ENCODE measurements around the gene RAB14.
"Not testable (repeated sequence)": the region's sequence is repeated elsewhere in the genome, so short reads cannot be mapped to it uniquely, and the experiment has no call there.

Gene RAB14

DNA sequence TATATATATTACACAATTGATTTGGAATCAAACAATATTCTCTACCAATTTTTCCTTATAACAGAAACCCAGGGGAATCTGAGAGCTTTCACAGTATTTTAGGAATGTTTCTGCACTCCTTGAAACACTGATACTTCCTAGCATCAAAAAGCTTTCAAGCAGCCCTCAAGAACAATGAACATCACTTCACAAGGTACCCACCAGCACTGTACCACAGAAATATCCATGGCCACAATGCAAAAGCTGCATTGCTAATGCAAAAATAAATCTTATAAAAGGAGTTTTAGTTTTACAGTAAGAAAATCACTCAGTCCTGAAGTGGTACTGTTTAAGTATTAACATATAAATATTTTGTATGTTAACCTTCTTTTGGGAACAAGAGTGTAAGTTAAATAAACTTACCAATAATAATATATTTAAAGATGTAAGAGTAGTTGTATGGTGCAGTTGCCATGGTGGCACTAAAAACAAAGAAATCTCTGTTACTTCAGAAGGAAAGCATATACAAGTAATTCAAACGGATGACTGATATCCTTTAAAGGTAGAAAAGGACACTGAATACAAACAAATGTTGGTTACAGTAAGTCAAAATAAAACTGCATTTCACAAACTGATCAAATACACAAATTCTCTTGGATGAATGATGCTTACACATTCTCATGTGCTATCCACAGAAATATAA, 8.6 kb downstream of the RAB14 start:
- no peak for FAIRE-seq
- no peak for DNase-seq (ENCODE audit: insufficient read length, low spot score)

DNA sequence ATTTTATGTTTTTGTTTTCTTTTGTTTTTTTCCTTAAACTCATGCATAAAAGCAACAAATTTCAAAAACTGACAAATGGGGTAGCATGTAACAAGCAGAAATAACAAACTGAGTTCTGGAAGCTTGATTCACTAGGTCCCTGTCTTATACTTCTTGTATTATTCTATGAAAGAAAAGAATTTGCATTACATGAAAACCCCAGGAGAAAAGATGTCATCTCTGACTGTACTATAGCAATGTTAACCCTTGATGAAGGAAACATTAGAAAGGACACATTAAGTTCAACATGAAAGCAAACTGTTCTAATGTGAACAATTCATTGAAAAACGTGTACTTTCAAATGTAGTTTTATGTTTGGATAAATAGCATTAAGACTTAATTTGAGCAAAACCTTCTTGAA, 9.2 kb downstream of the RAB14 start:
- FAIRE-seq (no peak), DNase-seq (ENCODE audit: insufficient read length, low spot score) (no peak)

DNA sequence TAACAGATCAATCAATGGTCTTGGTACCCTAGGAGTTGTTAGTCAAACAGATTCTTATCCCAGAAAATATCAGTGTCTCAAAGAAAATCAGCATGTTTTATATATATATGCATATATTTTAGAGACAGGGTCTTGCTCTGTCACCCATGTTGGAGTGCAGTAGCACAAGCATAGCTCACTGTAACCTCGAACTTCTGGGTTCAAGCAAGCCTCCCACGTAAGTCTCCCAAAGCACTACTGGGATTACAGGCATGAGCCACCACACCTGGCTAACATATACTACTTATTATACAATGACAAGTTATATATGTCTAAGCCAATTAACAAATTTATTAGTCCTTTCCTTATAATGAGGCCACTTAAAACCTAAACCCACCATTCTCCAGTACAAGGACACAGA, 10.4 kb downstream of the RAB14 start:
- no peak for DNase-seq (ENCODE audit: insufficient read length, low spot score)
- FAIRE-seq: no peak

DNA sequence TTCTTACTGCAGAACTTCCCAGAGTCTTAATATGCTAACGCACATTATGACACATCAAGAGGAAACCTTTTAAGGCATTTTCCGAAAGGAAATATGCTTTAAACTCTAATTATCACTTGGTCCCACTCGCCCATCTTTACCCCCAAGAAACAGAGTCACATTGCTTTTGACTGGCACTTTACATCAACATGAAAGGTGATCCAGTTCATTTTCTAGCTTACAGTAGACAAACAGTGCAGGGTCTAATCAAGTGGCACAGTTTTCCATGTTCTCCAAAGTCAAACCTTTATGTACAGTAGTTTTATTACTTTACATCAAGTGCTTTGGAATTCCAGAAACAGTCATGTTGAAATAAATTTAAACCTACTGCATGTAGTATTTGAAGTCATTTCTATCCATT, 12.0 kb downstream of the RAB14 start:
- FAIRE-seq (no peak), DNase-seq (ENCODE audit: insufficient read length, low spot score) (no peak)

DNA sequence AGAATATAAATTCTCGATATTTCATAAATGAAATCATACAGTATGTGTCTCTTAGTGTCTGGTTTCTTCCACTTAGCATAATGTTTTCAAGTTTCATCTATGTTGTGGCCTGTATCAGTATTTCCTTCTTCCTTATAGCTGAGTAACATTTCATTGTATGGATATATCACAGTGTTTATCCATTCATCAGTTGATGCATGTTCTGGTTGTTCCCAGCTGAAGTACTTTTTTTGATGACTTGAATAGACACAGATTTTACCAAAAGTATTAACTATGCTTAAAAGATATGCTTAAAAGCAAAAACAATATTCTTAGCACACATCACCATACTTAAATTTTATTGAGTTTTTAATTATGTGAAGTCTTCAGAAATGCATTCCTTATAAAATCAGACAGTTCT, 12.7 kb downstream of the RAB14 start:
- DNase-seq (ENCODE audit: insufficient read length, low spot score): no peak
- FAIRE-seq: no peak

DNA sequence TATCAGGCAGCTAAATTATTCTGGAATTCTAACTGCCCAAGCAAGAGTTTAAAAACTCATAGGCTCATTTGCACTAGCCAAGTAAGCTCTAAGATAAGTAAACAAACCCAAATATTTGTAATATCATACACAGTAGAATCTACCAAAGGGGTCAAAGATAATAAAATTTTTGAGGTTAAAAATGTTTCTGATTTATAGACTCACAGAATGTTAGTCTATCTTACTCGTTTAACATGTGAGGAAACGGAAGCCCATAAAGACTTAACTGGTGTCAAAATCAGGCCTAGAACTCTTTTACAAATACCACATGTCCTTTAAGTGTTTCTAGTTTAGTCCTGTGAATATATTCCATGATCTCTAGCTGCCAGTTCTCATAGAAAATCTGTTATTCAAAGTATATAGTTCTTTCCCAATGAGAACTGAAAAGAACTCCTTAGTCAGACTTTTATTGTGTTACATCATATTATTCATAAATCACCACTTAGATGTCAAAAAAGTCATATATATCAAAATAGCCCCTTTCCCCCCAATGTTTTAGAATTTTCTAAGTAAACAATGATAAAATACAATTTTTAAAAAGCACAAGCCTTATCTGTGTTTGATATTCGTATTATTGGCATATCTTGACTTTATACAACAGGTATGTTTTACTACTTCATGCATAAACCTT, 13.9 kb downstream of the RAB14 start:
- FAIRE-seq: no peak
- DNase-seq (ENCODE audit: insufficient read length, low spot score): no peak

DNA sequence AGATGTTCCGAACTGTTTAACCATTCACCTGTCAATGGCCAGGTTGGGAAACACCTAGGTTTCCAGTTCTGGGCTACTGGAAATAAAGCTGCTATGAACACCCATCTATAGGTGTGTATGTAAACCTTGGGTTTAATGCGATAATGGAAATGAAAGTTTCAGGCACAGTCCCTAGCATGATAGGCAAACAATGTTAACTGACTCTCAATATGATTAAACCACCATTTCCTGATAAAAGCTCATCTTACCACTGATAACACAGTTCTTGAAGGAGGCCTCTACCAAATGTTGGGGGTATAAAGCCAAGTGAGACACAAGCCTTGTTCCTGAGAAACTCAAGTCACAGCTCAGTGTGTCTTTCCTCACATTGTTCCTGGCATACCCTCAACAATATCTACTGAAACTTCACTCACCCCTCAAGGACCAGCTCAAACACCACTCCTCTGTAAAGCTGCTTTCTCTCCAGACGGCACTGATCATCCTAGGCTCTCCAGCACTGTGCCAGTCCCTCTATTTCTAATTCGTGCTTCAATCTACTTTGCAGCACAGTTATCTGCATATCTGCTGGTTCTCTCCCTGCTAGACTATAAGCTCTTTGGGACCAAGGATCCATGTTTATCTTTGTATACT, 15.8 kb downstream of the RAB14 start:
- peak; percentile 69 for FAIRE-seq
- no peak for DNase-seq (ENCODE audit: insufficient read length, low spot score)

DNA sequence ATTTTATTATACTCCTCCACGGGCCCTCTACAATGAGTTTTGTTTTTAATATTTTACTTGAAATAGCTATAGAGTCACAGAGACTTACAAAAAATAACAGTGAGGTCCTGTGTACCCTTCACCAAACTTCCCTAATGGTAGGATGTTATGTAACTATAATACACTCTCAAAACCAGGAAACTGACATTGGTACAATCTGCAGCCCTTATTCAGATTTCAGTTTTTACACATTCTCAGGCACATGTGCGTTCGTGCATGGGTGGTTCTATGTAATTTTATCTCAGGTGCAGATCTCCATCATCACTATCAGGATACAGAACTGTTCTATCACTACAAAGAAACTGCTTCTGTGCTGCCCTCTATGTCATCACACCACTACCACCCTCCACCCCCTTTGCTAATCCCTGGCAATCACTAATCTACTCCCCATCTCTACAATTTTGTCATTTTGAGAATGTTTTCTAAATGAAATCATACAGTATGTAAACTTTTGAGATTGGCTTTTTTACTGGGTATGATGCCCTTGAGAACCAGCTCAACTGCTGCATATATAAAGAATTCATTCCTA, 16.4 kb downstream of the RAB14 start:
- FAIRE-seq (peak; percentile 31), DNase-seq (ENCODE audit: insufficient read length, low spot score) (no peak)

DNA sequence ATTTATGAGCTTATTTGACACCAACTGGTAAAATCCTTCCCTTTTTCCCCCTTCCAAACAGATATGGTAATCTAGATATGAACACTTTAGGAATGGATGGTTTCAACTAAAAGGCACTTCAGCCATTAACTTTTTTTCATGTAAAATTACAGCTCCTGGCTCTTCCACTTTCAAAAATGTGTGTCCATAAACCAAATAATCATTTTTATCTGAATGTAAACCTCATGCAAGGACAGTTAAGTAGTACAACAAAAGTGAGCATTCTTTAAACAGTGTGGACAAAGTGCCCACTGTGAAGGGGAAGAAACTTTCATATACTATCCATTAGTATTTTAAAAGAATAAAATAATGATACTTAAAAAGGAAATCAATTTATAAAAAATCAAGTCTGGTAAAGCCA, 17.2 kb downstream of the RAB14 start:
- peak; percentile 31 for FAIRE-seq

DNA sequence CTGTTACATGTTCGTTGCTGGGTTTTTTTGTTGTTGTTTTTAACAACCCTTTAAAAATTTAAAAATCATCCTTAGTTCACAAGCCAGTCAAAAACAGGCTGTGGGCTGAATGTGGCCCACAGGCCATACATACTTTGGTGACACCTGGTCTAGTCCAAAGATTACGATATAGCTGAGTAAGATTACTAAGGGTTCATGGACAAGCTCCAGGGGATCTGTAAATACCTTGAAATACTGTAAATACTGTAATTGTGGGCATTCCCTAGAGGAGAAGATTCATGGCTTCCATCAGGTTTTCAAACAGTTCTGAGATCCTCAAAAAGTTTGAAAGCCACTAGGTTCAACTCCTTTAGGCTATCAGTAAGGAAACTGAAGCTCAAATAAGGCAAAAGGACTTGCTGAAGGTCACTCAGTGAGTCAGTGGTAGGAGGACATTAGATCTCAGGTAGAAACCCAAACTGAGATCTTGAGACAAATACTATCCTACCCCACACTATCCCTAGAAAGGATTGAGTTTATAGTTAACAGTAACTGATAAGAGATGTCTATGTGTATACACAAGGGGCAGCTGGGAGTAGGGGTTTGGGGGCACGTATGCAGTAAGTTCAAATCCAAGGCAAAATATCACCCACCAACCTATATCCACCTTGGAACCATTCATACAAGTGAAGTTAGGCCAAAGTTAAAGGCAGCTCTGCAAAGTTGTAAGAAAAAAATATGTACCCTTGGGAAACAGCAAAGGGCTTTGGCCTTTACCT, 17.8 kb downstream of the RAB14 start:
- peak; percentile 4 for FAIRE-seq
- DNase-seq (ENCODE audit: insufficient read length, low spot score): no peak

More for the DNA sequence above, 17.2 kb downstream of the RAB14 start:
- no peak for DNase-seq (ENCODE audit: insufficient read length, low spot score)

DNA sequence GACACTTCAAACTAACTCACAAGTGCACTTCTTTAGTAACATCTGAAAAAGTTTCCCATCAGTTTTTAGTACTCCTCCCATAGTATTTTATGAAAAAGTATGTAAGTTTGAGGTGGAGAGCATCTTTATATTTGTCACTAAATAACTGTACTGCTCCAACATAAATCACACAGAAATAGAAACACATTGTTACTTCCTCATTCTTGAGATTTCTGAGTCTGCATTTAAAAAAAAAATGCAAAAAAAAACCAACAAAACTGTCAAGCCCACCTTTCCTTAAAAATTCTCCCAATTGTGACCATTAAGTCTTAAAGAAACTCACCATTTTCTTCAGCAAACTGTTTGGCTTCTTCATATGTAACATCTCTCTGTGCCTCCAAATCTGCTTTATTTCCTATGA, 18.7 kb downstream of the RAB14 start:
- no peak for DNase-seq (ENCODE audit: insufficient read length, low spot score)
- FAIRE-seq: no peak

DNA sequence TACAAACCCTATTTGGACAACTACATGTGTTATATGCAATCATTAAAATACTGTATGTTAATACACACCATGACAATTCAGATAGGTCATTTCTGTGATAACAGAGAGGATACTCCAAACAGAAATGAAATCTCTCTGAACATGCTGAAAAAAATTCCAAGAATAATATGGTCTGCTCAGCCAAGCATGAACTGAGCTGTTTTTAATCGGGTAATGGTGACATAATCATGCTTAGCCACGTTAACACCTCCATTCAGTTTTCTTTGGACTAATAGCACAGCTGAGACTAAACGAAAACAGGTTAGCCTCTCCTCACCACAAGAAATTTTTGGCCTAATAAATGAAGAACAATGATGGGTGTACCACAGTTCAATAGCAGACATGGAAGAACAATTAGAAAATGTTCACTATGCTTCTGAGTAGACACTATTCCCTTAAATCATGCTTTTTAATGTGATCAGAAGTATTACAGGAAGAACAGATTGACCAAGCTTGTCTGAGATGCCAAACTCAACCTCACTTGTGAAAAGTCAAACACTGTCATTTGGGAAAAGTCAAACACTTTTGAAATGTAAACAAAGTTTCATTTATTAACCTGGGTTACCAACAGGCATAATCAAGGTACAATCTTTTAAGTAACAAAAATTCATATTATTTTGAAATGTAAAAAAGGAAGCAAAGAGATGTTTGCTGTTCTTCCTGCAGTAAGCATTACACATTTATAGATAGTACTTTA, 19.4 kb downstream of the RAB14 start:
- DNase-seq (ENCODE audit: insufficient read length, low spot score) (no peak), FAIRE-seq (no peak)

DNA sequence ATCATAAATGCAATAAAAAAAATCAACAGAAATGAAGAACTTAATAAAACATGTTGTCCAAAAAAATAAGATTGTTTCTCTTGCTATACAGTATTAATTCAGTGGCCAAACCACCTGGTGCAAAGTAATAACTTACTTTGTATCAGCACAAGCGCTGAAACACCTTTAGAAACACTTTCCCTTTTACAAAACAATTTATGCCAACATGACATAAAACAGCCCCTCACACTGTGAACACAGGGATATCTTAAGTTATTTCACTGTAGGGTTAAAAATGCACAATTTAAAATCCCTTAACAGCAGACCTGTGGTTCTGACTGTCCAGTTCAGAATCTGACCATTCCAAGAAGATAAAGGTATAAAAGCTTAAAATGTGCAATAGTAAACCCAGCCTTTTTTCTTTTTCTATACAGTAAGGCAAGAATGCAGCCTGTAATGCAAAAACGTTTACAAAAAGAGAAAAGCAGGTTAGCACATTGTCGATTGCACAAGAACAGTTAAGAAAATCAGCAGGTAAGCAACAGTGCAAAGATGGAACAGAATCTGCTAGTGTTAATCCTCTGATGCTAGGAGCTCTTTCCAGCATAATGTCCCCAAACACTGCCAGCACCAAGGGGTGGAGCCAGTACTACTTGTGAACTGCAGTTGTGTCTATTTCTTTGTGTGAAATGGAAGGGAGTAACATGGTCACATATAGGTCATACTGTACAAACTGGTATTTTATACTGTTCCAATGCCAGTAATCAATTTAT, 21.6 kb downstream of the RAB14 start:
- DNase-seq (ENCODE audit: insufficient read length, low spot score) (no peak), FAIRE-seq (peak; percentile 33)

DNA sequence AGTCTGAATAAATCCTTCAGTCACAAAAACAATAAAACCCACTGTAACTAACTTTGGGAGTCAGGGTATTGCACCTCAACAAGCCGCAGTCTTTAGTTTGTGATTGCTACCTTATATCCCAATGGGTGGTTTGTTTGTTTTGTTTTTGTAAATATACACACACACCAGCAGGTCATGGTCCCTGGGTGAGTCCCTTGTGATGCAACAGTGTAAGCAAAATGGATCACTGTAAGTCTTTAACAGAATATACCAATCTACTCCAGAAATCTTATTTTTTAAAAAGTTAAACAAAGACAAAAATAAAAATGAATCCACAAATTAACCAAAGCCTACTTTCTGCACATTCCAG, 22.3 kb downstream of the RAB14 start:
- not testable (repeated sequence) for FAIRE-seq; DNase-seq (ENCODE audit: insufficient read length, low spot score)

DNA sequence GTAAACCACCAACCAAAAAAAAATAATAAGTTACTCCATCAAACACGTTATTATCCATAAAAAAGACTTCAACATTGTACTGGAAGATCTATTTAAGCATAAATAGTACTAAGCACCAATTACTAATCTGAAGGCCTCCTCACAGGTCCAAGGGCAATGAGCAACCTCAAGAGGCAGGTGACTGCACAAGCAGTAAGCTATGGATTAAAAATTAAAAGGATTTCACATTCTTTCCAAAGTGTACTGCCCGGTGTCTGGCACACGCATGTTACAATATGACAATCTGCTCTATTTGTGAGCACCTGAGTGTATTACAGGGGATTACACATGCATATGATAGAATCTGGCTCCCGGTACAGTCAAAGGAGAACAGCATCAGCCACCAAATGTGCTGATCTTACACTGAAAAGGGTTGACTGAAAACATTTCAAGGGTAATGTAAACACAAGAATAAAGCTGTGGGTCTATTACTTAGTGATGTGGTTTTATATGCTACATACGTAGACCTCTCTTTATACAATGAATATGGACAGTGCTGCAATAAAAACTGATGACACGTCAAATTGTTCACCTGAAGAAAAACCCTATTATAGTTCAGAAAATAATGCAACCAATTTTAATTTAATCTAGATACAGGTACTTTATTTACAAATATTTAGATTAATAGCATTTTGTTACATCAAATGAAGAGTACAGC, 22.8 kb downstream of the RAB14 start:
- DNase-seq (ENCODE audit: insufficient read length, low spot score) (no peak), FAIRE-seq (no peak)

DNA sequence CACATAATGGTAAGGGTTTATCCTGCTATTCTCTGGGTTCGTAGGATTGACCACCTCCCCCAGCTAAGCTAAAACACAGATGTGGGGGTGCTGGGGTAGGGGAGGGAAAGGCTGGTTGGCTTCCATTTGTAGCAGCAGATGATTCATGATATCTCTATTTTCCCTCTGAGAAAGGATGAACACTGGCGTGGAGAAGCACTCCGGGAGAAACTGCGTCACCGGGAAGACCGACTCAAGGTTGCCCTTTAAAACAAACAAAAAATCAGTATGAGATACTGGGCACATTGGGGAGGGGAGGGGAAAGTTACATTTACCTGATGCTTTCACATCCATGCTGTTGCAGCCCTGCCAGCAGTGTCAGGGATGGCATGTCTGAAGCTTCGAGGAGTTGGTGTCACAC, 28.2 kb downstream of the RAB14 start:
- DNase-seq (ENCODE audit: insufficient read length, low spot score) (no peak), FAIRE-seq (no peak)

DNA sequence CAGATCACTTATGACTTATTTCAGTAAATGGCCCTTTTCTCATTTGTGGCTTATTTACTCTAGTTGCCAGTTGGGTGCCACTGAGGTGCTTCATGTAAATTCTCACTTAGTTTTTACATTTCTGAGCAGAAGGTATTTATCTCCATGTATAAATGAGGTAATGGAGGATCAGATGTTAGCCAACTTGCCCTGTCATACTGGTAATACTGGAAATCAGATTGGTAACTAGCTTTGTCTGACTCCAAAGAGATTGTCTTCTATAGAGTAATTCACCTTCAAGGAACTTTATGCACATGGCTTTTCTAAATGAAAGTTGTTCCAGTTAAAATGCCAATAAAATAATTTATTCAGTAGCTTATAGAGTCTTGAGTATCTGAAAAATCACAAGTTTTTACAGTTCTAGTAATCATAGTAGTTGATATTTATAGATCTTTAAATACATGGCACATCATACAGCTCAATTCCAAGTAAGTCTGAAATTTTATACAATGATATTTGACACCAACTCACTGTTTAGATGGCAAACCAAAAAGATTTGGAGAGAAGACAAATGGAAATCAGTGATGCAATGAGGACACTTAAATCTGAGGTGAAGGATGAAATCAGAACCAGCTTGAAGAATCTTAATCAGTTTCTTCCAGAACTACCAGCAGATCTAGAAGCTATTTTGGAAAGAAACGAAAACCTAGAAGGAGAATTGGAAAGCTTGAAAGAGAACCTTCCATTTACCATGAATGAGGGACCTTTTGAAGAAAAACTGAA, 28.8 kb downstream of the RAB14 start:
- FAIRE-seq (no peak), DNase-seq (ENCODE audit: insufficient read length, low spot score) (no peak)

DNA sequence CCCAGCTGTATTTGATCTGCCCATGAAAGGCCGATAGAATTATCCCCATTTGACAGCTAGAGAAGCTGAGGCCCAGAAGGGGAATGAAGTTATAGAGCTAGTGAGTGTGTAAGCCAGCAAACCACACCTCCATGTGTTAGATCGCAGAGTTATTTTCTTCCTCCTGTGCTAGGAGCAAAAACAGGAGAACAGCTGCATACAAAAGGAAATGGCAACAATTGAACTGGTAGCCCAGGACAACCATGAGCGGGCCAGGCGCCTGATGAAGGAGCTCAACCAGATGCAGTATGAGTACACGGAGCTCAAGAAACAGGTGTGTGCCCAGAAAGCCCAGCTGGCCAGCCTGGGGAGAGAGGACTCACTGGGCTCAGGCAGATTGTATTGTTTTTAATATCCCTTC, 30.4 kb downstream of the RAB14 start:
- DNase-seq (ENCODE audit: insufficient read length, low spot score): no peak
- no peak for FAIRE-seq
